Activated CD4-positive, alpha-beta T cell treated with anti-CD3 and anti-CD28 coated beads, Interleukin-2, amount 10 ng/mL, durations not matched to agents 7 days and 5 days (primary cell): ENCODE data around the gene ZNF385B. TPM values are rescaled to one million over a fixed set of nuclear protein-coding genes. Genes with fewer than 3 reads are reported as not detected.

Experiments used
- CTCF ChIA-PET: fragments of 350-600 bp; sonication (Branson Sonifier 250); formaldehyde crosslinking; loops from one replicate; lab custom pipeline; 2021; ENCODE audit warnings: antibody characterized with exemption; lab: Charles Lee
- POLR2A ChIA-PET: fragments of 350-600 bp; sonication (Branson Sonifier 250); formaldehyde crosslinking; loops from one replicate; lab custom pipeline; 2021; ENCODE audit warnings: antibody characterized with exemption; lab: Charles Lee
- DNase-seq: peaks from one replicate; pipeline ENCODE4 v3.0.0-alpha.2; 2020
- H3K27ac Mint-ChIP-seq: one replicate; pipeline ENCODE4 v1.8.0; 2021; ENCODE audit warnings: mild to moderate bottlenecking, moderate library complexity, mixed read lengths
- H3K27me3 Mint-ChIP-seq: one replicate; pipeline ENCODE4 v1.8.0; 2021; ENCODE audit warnings: mixed read lengths
- H3K36me3 Mint-ChIP-seq: one replicate; pipeline ENCODE4 v1.8.0; 2021; ENCODE audit warnings: low read depth, mixed read lengths
- H3K4me1 Mint-ChIP-seq: one replicate; pipeline ENCODE4 v1.8.0; 2021; ENCODE audit warnings: mixed read lengths
- H3K4me3 Mint-ChIP-seq: one replicate; pipeline ENCODE4 v1.8.0; 2021; ENCODE audit warnings: mild to moderate bottlenecking, moderate library complexity, mixed read lengths
- H3K9me3 Mint-ChIP-seq: one replicate; pipeline ENCODE4 v1.8.0; 2021; ENCODE audit warnings: mixed read lengths
- total RNA-seq, 2 experiments: library from RNA; stranded (reverse); gene quantifications; one replicate each; pipeline ENCODE4 v1.2.3, GENCODE V29; 2021

ZNF385B gene
- total RNA-seq, 2 experiments from 2014 or later, result not detected

GRCh38 chr2:179561702-179562101, 299.7 kb downstream of the ZNF385B start:
- H3K27me3 Mint-ChIP-seq, result peaks cover 6% of the 10 kb centered on the region
- no peak overlapping the region for H3K4me3 Mint-ChIP-seq
- CTCF ChIA-PET, result no interaction called here
- no peak for DNase-seq
- no peaks in the 10 kb centered on the region for H3K9me3 Mint-ChIP-seq
- H3K4me1 Mint-ChIP-seq, result no peaks in the 10 kb centered on the region
- H3K27ac Mint-ChIP-seq, result no peak overlapping the region
- no peaks in the 10 kb centered on the region for H3K36me3 Mint-ChIP-seq
- POLR2A ChIA-PET, result no interaction called here

GRCh38 chr2:179560257-179560735, 301.1 kb downstream of the ZNF385B start:
- Mint-ChIP-seq H3K27ac (no peak overlapping the region), H3K4me3 (no peak overlapping the region), H3K27me3 (peaks cover 6% of the 10 kb centered on the region), H3K4me1 (no peaks in the 10 kb centered on the region), H3K36me3 (no peaks in the 10 kb centered on the region), H3K9me3 (no peaks in the 10 kb centered on the region)
- ChIA-PET CTCF (no interaction called here), POLR2A (no interaction called here)
- no peak for DNase-seq

- POLR2A ChIA-PET, result no interaction called here
- Mint-ChIP-seq H3K36me3 (no peaks in the 10 kb centered on the region), H3K4me1 (no peaks in the 10 kb centered on the region), H3K27ac (no peak overlapping the region), H3K27me3 (peaks cover 6% of the 10 kb centered on the region), H3K4me3 (no peak overlapping the region), H3K9me3 (no peaks in the 10 kb centered on the region)
- DNase-seq, result no peak
- CTCF ChIA-PET, result no interaction called here
These were observed 302.2 kb downstream of the ZNF385B start for GRCh38 chr2:179559108-179559806.

GRCh38 chr2:179558010-179558934, 303.1 kb downstream of the ZNF385B start:
- ChIA-PET POLR2A (no interaction called here), CTCF (no interaction called here)
- Mint-ChIP-seq H3K4me1 (no peaks in the 10 kb centered on the region), H3K9me3 (no peaks in the 10 kb centered on the region), H3K4me3 (no peak overlapping the region), H3K27me3 (peaks cover 6% of the 10 kb centered on the region), H3K36me3 (no peaks in the 10 kb centered on the region), H3K27ac (no peak overlapping the region)
- no peak for DNase-seq

- H3K9me3 Mint-ChIP-seq, result no peaks in the 10 kb centered on the region
- no peaks in the 10 kb centered on the region for H3K4me1 Mint-ChIP-seq
- ChIA-PET CTCF (no interaction called here), POLR2A (no interaction called here)
- H3K4me3 Mint-ChIP-seq, result no peak overlapping the region
- peaks cover under 1% of the 10 kb centered on the region for H3K27me3 Mint-ChIP-seq
- no peak overlapping the region for H3K27ac Mint-ChIP-seq
- H3K36me3 Mint-ChIP-seq, result no peaks in the 10 kb centered on the region
- DNase-seq, result no peak
These were observed 305.0 kb downstream of the ZNF385B start for GRCh38 chr2:179556425-179556824.

GRCh38 chr2:179555691-179556283, 305.6 kb downstream of the ZNF385B start:
- H3K27me3 Mint-ChIP-seq, result no peaks in the 10 kb centered on the region
- no peaks in the 10 kb centered on the region for H3K4me1 Mint-ChIP-seq
- H3K9me3 Mint-ChIP-seq, result no peaks in the 10 kb centered on the region
- H3K27ac Mint-ChIP-seq, result no peak overlapping the region
- ChIA-PET POLR2A (no interaction called here), CTCF (no interaction called here)
- H3K4me3 Mint-ChIP-seq, result no peak overlapping the region
- DNase-seq, result no peak
- no peaks in the 10 kb centered on the region for H3K36me3 Mint-ChIP-seq

- CTCF ChIA-PET, result no interaction called here
- no peaks in the 10 kb centered on the region for H3K9me3 Mint-ChIP-seq
- DNase-seq, result no peak
- no peaks in the 10 kb centered on the region for H3K36me3 Mint-ChIP-seq
- H3K27me3 Mint-ChIP-seq, result no peaks in the 10 kb centered on the region
- H3K27ac Mint-ChIP-seq, result no peak overlapping the region
- no peaks in the 10 kb centered on the region for H3K4me1 Mint-ChIP-seq
- POLR2A ChIA-PET, result no interaction called here
- no peak overlapping the region for H3K4me3 Mint-ChIP-seq
These were observed 306.6 kb downstream of the ZNF385B start for GRCh38 chr2:179554639-179555386.

GRCh38 chr2:179553382-179553781, 308.0 kb downstream of the ZNF385B start:
- no peaks in the 10 kb centered on the region for H3K4me1 Mint-ChIP-seq
- ChIA-PET CTCF (no interaction called here), POLR2A (no interaction called here)
- DNase-seq, result no peak
- H3K36me3 Mint-ChIP-seq, result no peaks in the 10 kb centered on the region
- H3K27ac Mint-ChIP-seq, result no peak overlapping the region
- H3K9me3 Mint-ChIP-seq, result no peaks in the 10 kb centered on the region
- no peaks in the 10 kb centered on the region for H3K27me3 Mint-ChIP-seq
- H3K4me3 Mint-ChIP-seq, result no peak overlapping the region

- Mint-ChIP-seq H3K4me1 (no peaks in the 10 kb centered on the region), H3K27ac (no peak overlapping the region), H3K9me3 (no peaks in the 10 kb centered on the region), H3K27me3 (no peaks in the 10 kb centered on the region), H3K36me3 (no peaks in the 10 kb centered on the region), H3K4me3 (no peak overlapping the region)
- ChIA-PET CTCF (no interaction called here), POLR2A (no interaction called here)
- DNase-seq, result no peak
These were observed 309.8 kb downstream of the ZNF385B start for GRCh38 chr2:179551539-179552045.

GRCh38 chr2:179550849-179551248, 310.6 kb downstream of the ZNF385B start:
- Mint-ChIP-seq H3K27ac (no peak overlapping the region), H3K9me3 (no peaks in the 10 kb centered on the region), H3K4me1 (no peaks in the 10 kb centered on the region), H3K27me3 (no peaks in the 10 kb centered on the region), H3K4me3 (no peak overlapping the region), H3K36me3 (no peaks in the 10 kb centered on the region)
- DNase-seq, result no peak
- ChIA-PET POLR2A (no interaction called here), CTCF (no interaction called here)

GRCh38 chr2:179550214-179550613, 311.2 kb downstream of the ZNF385B start:
- DNase-seq, result no peak
- Mint-ChIP-seq H3K9me3 (no peaks in the 10 kb centered on the region), H3K27me3 (no peaks in the 10 kb centered on the region), H3K4me3 (no peak overlapping the region), H3K27ac (no peak overlapping the region), H3K4me1 (no peaks in the 10 kb centered on the region), H3K36me3 (no peaks in the 10 kb centered on the region)
- CTCF ChIA-PET, result no interaction called here
- POLR2A ChIA-PET, result no interaction called here

- Mint-ChIP-seq H3K9me3 (no peaks in the 10 kb centered on the region), H3K4me1 (no peaks in the 10 kb centered on the region), H3K27ac (no peak overlapping the region), H3K4me3 (no peak overlapping the region), H3K36me3 (no peaks in the 10 kb centered on the region), H3K27me3 (no peaks in the 10 kb centered on the region)
- no peak for DNase-seq
- CTCF ChIA-PET, result no interaction called here
- POLR2A ChIA-PET, result no interaction called here
These were observed 314.8 kb downstream of the ZNF385B start for GRCh38 chr2:179546656-179547055.
